HFFc6 (cell line): Measurements from ENCODE around the gene HSD17B2. TPM values are rescaled to one million over a fixed set of nuclear protein-coding genes. Genes with fewer than 3 reads are reported as not detected.

Experiments
- DNase-seq: peaks from one replicate; pipeline ENCODE4 v3.0.0-alpha.2; 2018
- H3K27ac Mint-ChIP-seq: 2 replicates; pipeline ENCODE4 v1.8.0; 2020; ENCODE audit warnings: mild to moderate bottlenecking, mixed read lengths
- H3K27me3 Mint-ChIP-seq: 2 replicates; pipeline ENCODE4 v1.8.0; 2021; ENCODE audit warnings: mild to moderate bottlenecking, moderate library complexity, mixed read lengths; ENCODE audit not compliant: insufficient read depth
- H3K36me3 Mint-ChIP-seq: 2 replicates; pipeline ENCODE4 v1.8.0; 2021; ENCODE audit warnings: low read depth, mixed read lengths
- H3K4me1 Mint-ChIP-seq: 2 replicates; pipeline ENCODE4 v1.8.0; 2020; ENCODE audit warnings: low read depth, mixed read lengths
- H3K4me3 Mint-ChIP-seq: 2 replicates; pipeline ENCODE4 v1.8.0; 2020; ENCODE audit warnings: mild to moderate bottlenecking, moderate library complexity, mixed read lengths
- H3K9me3 Mint-ChIP-seq: 2 replicates; pipeline ENCODE4 v1.8.0; 2020; ENCODE audit warnings: mild to moderate bottlenecking, mixed read lengths
- CTCF ChIP-seq: fragments of 200-600 bp; sonication (generic); IDR thresholded peaks from 2 replicates; pipeline ENCODE4 v1.5.0; 2021; ENCODE audit warnings: antibody characterized with exemption, mild to moderate bottlenecking
- total RNA-seq, 6 experiments: library from RNA; stranded (reverse); fragmentation: NEBNext Ultra II Directional; extraction: Animal tissue kit (Norgen Biotek cat#: 25700); gene quantifications; 2 replicates in 1 of 6; 3 replicates in 5 of 6; pipeline ENCODE4 v1.2.3, GENCODE V29; 2021

The HSD17B2 gene
- total RNA-seq, 6 experiments from 2014 or later = 0.17 to 3.2 (median 0.50) TPM; not detected in 1

- H3K4me3 Mint-ChIP-seq = no peak overlapping the region
- H3K9me3 Mint-ChIP-seq = peaks cover 10% of the 10 kb centered on the region
- peaks cover 29% of the 10 kb centered on the region for H3K4me1 Mint-ChIP-seq
- no peaks in the 10 kb centered on the region for H3K36me3 Mint-ChIP-seq
- no peaks in the 10 kb centered on the region; the same call in 1 of the 2 replicates for H3K27me3 Mint-ChIP-seq
- TF ChIP-seq CTCF = peak; percentile 76
- no peak overlapping the region for H3K27ac Mint-ChIP-seq
- peak; percentile 62 for DNase-seq
These were observed 3.7 kb upstream of the HSD17B2 start for GRCh38 chr16:82031116-82032084.

GRCh38 chr16:82033006-82033405 lies 2.0 kb upstream of the HSD17B2 start:
- Mint-ChIP-seq H3K27me3 (no peaks in the 10 kb centered on the region; the same call in 1 of the 2 replicates), H3K9me3 (peaks cover 10% of the 10 kb centered on the region), H3K36me3 (no peaks in the 10 kb centered on the region), H3K27ac (no peak overlapping the region), H3K4me1 (peaks cover 39% of the 10 kb centered on the region), H3K4me3 (no peak overlapping the region)
- DNase-seq = no peak
- TF ChIP-seq CTCF = no peak

GRCh38 chr16:82033683-82034300 lies 1.3 kb upstream of the HSD17B2 start:
- no peaks in the 10 kb centered on the region for H3K36me3 Mint-ChIP-seq
- DNase-seq = no peak
- peaks cover 39% of the 10 kb centered on the region for H3K4me1 Mint-ChIP-seq
- H3K27ac Mint-ChIP-seq = no peak overlapping the region; the same call in 1 of the 2 replicates
- no peaks in the 10 kb centered on the region; the same call in 1 of the 2 replicates for H3K27me3 Mint-ChIP-seq
- no peak for TF ChIP-seq CTCF
- peaks cover 10% of the 10 kb centered on the region for H3K9me3 Mint-ChIP-seq
- no peak overlapping the region for H3K4me3 Mint-ChIP-seq

GRCh38 chr16:82037251-82037650 lies 2.2 kb downstream of the HSD17B2 start:
- Mint-ChIP-seq H3K27ac (no peak overlapping the region), H3K36me3 (no peaks in the 10 kb centered on the region), H3K9me3 (peaks cover 13% of the 10 kb centered on the region), H3K27me3 (no peaks in the 10 kb centered on the region; the same call in 1 of the 2 replicates), H3K4me1 (peaks cover 29% of the 10 kb centered on the region), H3K4me3 (no peak overlapping the region)
- no peak for DNase-seq
- no peak for TF ChIP-seq CTCF

GRCh38 chr16:82037666-82038065 lies 2.6 kb downstream of the HSD17B2 start:
- H3K27ac Mint-ChIP-seq = no peak overlapping the region; the same call in 1 of the 2 replicates
- no peak for DNase-seq
- H3K4me1 Mint-ChIP-seq = peaks cover 29% of the 10 kb centered on the region
- no peak overlapping the region; the same call in 1 of the 2 replicates for H3K4me3 Mint-ChIP-seq
- peaks cover 13% of the 10 kb centered on the region for H3K9me3 Mint-ChIP-seq
- no peaks in the 10 kb centered on the region for H3K36me3 Mint-ChIP-seq
- TF ChIP-seq CTCF = no peak
- no peaks in the 10 kb centered on the region; the same call in 1 of the 2 replicates for H3K27me3 Mint-ChIP-seq
